NCI-H1105 (cell line): ENCODE results near the gene SPACDR.
A peak's percentile ranks its signal among the peaks of the same experiment; 100 is the strongest.
"Not testable (repeated sequence)": the region's sequence is repeated elsewhere in the genome, so short reads cannot be mapped to it uniquely, and the experiment has no call there.

Experiments
- DNase-seq: peaks from one replicate; lab custom pipeline; 2025; lab: John Stamatoyannopoulos, UW

Gene SPACDR, protein sequence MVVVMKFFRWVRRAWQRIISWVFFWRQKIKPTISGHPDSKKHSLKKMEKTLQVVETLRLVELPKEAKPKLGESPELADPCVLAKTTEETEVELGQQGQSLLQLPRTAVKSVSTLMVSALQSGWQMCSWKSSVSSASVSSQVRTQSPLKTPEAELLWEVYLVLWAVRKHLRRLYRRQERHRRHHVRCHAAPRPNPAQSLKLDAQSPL

DNA sequence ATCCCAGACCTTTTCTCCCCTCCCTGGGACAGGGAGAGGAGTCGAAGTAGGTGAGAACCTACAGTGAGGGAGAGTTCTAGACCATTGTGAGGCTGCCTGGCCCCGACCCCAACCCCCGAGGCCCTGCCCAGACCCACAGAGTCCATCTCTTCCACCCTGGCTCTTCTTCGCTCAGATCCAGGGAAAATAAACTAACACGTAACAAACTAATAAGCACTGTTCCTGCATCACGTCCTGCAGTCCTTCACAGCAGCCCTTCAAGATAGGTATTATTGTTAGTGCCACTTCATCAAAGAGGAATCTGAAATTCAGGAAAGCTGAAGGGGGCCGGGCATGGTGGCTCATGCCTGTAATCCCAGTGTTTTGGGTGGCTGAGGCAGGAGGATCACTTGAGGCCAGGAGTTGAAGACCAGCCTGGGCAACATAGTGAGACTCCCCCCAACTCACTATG lies at the start of gene SPACDR:
SPACDR (minus strand) TSS at position 51 of the 451 bp plus-strand sequence. CDS start 235 bp downstream, outside the sequence.
- no peak for DNase-seq

DNA sequence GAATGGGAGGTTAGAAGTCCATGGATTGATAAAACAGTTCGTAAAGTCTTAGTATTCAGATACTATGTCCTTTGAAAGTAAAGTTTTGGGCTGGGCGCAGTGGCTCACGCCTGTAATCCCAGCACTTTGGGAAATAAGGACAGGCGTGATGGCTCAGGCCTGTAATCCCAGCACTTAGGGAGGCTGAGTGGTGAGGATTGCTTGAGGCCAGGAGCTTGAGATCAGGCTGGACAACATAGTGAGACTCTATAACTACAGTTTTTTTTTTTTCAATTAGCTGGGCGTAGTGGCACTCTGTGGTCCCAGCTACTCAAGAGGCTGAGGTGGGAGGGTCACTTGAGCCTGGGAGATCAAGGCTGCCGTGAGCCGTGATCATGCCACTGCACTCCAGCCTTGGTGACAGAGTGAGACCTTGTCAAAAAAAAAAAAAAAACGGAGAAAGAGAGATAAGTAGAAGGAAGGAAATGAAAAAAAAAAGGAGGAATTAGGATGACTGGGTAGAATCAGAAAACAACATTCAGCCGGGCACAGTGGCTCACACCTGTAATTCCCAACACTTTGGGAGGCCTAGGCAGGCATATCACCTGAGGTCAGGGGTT lies 49.3 kb upstream of the SPACDR start:
- no peak for DNase-seq

DNA sequence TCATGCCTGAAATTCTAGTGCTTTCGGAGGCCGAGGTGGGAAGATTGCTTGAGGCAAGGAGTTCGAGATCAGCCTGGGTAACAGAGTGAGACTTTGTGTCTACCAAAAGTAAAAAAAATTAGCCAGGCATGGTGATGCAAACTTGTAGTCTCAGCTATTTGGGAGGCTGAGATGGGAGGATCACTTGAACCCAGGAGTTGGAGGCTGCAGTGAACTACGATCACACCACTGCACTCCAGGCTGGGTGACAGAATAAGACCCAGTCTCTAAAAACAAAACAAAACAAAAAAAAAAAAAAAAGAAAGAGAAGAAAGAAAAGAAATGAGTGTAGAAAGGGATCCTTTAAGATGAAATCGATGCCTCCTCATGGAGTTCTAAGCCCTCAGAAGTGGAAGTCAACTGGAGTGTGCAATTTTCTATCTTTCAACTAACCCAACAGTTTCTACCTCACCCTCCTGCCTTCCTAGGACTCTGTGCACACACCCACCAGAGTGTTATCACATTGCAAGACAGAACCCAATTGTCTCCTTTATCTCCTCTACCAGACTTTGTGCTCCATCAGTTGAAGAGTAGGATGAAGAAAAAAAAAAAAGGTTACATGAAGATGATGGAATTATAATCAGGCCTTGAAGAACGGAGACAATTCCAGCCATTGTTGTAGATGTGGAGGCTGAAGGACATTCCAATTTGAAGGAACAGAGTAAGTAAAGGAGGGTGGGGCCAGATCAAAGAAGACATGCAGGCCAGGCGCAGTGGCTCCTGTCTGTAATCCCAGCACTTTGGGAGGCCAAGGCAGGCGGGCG lies 46.6 kb upstream of the SPACDR start:
- DNase-seq: no peak

DNA sequence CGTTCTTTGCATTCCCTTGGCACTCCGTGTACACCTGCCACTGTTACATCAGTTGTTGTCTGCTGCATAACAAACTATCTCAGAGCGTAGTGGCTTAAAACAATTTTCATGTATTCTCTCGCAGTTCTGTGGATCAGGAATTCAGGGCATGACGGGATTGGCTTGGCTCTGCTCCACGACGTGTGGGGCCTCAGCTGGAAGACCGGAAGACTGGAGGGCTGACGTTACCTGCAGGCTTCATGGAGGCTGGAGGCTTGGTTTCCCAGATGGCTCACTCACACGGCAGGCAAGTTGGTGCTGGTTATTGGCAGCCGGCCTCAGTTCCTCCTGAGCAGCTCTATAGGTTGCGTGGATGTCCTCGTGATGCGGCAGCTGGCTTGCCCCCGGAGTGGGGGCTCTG lies 45.2 kb upstream of the SPACDR start:
- DNase-seq: peak; percentile 45

DNA sequence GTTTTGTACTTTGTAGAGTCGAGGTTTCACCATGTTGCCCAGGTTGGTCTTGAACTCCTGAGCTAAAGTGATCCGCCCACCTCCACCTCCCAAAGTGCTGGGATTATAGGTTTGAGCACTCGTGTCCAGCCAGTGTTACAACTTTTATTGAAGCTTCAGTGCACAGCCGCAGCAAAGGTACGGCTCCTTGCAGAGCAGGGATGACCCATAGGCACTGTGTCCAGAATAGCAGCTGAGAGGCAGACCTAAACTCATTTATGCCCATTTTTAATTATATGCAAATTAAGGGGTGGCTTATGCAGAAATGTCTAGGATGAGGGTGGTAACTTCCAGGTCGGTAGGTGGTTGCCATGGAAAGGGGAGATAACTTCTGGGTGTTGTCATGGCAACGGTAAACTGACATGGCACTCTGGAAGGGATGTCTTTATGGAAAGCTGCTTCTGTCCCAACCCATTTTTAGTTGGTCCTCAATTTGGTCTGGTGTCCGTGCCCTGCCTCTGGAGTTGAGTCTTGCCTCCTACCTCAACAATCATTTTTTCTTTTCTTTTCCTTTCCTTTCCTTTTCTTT lies 42.4 kb upstream of the SPACDR start:
- no peak for DNase-seq

DNA sequence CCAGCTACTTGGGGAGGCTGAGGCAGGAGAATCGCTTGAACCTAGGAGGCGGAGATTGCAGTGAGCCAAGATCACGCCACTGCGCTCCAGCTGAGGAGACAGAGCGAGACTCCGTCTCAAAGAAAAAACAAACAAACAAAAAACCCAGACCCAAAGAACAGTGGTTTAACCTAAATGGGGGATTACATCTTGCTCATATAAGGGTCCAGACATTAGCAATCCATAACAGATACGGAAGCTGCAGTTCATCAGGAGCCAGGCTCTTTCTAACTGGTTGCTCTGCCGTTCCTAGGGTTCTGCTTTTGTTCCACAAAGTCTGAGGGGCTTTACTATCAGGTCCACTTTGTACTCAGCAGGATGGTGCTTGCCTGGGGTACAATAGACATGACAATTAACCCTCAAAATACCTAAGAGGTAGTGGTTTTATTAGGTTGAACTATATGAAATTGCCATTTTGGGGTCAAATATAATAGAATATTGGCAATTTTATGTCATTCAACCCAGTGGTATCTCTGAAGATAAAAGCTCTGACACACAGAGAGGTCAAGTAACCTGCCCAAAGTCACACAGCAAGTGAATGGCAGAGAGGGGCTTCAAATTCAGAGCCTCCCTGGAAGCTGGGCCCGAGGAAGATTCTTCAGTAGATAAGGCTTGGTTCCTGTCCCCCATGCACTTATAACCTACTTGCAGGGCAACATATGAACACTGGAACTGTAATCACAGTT lies 41.0 kb upstream of the SPACDR start:
- no peak for DNase-seq

DNA sequence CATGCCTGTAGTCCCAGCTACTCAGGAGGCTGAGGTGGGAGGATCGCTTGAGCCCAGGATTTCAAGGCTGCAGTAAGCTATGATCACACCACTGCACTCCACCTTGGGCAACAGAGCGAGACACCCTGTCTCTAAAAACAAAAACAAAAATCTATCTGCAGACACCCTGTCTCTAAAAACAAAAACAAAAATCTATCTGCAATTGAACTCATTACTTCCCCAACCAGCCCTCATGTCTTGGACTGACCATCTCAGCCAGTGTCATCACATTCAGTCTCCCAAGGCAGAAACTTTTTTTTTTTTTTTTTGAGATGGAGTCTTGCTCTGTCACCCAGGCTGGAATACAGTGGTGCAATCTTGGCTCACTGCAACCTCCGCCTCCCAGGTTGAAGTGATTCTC lies 40.0 kb upstream of the SPACDR start:
- not testable (repeated sequence) for DNase-seq

DNA sequence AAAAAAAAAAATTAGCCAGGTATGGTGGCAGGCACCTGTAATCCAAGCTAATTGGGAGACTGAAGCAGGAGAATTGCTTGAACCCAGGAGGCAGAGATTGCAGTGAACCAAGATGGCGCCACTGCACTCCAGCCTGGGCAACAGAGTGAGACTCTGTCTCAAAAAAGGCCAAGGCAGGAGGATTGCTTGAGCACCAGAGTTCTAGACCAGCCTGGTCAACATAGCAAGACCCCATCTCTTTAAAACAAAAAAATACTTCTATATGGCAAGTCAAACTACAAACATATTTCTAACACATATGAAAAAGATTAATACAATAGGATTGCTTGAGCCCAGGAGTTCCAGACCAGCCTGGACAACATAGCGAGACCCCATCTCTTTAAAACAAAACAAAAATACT lies 36.7 kb upstream of the SPACDR start:
- not testable (repeated sequence) for DNase-seq

DNA sequence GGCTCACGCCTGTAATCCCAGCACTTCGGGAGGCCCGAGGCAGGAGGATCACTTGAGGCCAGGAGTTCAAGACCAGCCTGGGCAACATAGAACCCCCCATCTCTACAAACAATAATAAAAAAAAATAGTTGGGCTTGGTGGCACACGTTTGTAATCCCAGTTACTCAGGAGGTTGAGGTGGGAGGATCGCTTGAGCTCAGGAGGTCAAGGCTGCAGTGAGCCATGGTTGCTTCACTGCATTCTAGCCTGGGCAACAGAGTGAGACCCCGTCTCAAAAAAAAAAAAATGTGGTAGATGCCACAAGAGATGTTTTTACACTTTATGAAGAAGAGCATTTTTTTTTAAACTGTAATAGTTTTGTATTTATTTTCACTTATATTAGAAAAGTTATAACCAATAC lies 32.4 kb upstream of the SPACDR start:
- DNase-seq: no peak

DNA sequence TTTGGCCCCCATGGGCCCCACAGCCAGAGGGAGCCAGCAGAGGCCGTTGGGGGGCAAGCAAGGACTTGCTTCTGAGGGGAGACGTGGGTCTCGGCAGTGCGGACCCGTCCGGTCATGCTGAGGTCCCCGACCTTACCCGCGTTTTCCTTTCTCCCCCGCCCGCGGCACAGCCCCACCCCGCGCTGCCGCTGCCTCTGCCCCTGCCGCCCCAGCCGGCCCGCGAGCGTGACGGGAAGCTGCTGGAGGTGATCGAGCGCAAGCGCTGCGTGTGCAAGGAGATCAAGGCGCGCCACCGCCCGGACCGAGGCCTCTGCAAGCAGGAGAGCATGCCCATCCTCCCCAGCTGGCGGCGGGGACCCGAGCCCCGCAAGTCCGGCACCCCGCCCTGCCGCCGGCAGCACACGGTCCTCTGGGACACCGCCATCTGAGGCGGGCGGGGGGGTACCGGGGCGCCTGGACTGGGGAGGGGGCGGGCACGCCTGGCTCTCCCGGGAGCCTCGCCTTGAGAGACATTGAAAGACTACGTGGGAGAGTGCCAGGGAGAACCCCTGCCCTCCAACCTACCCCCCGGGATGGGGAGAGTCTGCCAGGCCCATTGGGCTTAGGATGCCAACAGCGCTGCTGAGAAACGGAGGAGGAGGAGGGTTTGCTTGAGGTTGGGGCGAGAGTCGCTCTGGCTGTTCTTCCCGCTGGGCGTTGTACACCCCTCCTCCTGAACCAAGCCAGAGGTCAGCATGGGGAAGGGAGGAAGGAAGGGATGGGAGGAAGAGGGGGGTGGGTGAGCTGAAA lies 29.6 kb upstream of the SPACDR start:
- DNase-seq: peak; percentile 40

DNA sequence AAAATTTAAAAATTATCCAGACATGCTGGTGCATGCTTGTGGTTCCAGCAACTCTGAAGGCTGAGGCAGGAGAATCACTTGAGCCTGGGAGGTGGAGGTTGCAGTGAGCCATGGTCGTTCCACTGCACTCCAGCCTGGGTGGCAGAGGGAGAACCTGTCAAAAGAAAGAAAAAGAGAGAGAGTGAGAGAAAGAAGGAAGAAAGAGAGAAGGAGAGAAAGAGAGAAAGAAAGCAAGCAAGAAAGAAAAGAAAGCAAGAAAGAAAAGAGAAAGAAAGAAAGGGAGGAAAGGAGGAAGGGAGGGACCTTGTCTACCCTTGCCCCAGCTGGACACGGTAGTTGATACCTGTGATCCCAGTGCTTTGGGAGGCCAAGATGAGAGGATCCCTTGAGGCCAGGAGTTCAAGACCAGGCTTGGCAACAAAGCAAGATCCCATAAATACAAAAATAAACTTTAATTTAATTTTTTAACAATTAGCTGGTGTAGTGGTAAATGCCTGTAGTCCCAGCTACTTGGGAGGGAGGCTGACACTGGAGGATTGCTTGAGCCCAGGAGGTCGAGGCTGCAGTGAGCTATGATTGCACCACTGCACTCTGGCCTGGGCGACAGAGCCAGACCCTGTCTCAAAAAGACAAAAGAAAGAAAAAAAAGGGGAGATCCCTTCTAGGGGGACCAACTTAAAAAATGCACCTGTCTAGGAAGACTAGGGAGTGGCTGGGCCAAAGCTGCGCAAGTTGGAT lies 28.8 kb upstream of the SPACDR start:
- DNase-seq: no peak

DNA sequence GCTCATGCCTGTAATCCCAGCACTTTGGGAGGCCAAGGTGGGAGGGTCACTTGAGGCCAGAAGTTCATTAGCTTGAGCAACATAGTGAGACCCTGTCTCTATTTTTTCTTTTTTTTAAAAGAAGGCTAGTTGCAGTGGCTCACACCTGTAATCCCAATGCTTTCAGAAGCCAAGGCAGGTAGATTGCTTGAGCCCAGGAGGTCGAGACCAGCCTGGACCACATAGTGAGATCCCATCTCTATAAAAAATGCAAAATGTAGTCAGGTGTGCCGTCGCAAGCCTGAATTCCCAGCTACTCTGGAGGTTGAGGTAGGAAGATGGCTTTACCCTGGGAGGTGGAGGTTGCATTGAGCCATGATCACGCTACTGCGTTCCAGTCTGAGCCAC lies 27.1 kb upstream of the SPACDR start:
- no peak for DNase-seq

DNA sequence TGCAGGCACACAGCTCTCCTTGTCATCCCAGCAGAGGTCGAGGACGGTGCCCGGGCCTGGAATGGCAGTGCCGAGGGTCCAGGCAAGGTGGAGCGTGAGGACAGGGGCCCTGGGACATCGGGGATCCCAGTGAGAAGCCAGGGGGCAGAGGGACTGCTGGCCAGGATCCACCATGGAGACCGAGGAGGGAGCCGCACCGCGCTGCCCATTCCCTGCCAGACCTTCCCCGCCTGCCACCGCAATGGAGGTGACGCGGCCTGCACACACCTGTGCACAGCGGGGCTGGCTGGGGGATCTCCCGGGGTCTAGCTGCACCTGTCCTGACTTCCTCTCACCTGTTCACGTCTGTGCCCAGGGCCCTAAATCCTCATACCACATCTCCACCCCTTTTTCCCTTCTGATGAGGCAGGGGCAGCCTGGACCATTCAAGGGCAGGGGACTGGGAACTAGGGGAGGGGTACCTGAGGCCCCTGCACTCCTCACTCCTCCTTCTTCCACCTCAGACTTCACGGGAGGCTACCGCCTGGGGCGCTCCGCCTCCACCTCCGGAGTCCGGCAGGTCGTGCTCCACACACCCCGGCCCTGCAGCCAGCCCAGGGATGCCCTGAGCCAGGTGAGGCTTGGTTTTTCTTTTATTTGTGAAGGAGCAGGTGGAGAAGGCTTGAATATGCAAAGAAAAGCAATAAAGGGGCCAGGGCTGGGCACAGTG lies 26.6 kb upstream of the SPACDR start:
- no peak for DNase-seq

DNA sequence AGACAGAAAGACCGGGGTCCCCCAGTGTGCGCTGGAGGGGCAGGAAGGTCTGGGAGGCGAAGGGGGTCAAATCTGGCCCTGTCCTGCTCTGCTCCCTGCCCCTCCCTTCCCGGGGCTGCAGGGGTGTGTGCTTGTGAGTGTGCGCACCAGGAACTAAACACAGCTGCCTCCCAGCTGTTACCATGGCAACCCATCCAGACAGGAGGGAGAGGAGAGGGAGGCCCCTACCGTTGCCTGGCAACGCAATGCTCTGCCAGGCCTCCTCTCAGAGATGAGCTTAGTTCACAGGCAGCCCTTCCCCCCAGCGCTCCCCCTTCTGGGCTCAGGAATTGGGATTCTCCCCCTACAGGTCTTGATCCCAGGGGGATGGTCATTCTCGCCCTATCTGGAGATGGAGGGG lies 25.8 kb upstream of the SPACDR start:
- DNase-seq: peak; percentile 99

DNA sequence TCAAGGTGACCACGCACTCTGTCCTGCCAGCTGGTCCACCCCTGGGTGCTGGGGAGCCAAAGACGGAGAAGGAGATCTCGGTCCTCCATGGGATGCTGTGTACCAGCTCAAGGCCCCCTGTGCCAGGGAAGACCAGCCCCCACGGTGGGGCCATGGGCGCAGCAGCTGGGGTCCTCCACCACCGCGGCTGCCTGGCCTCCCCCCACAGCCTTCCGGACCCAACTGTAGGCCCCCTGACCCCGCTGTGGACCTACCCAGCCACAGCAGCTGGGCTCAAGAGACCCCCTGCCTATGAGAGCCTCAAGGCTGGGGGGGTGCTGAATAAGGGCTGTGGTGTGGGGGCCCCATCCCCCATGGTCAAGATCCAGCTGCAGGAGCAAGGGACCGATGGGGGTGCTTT lies 25.1 kb upstream of the SPACDR start:
- no peak for DNase-seq

DNA sequence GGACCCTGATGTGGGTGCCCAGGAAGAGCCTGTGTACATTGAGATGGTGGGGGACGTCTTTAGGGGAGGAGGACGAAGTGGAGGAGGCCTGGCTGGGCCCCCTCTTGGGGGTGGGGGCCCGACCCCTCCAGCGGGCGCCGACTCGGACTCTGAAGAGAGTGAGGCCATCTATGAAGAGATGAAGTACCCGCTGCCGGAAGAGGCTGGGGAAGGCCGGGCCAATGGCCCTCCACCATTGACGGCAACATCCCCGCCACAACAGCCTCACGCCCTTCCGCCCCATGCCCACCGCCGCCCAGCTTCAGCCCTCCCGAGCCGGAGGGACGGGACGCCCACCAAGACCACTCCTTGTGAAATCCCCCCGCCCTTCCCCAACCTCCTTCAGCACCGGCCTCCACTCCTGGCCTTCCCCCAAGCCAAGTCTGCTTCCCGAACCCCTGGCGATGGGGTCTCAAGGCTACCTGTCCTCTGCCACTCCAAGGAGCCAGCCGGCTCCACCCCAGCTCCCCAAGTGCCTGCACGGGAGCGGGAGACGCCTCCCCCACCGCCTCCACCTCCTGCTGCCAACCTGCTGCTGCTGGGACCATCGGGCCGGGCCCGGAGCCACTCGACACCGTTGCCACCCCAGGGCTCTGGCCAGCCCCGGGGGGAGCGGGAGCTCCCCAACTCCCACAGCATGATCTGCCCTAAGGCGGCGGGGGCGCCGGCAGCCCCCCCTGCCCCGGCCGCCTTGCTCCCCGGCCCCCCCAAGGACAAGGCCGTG lies 24.5 kb upstream of the SPACDR start:
- DNase-seq: no peak

DNA sequence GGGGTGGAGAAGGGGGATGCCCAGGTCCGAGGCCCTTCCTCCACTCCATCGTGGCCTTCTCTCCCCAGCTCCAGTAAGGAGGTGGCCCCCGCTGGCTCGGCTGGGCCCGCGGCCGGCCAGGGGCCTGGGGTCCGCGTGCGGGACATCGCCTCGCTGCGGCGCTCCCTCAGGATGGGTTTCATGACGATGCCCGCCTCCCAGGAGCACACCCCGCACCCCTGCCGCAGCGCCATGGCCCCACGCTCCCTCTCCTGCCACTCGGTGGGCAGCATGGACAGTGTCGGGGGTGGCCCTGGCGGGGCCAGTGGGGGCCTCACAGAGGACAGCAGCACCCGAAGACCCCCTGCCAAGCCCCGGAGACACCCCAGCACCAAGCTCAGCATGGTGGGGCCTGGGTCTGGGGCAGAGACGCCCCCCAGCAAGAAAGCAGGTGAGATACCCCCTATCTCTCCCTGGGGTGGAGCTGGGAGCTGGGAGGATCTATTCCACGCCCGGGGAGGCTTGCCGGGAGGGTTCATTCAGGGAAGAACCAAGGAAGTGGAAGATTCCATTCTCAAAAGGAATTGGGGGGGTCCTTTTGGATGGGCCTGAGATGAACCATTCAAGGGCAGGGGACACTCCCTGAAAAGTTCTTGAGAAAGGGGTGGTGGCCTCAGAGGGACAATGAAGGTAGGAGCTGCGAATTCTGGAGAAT lies 22.8 kb upstream of the SPACDR start:
- DNase-seq: no peak

DNA sequence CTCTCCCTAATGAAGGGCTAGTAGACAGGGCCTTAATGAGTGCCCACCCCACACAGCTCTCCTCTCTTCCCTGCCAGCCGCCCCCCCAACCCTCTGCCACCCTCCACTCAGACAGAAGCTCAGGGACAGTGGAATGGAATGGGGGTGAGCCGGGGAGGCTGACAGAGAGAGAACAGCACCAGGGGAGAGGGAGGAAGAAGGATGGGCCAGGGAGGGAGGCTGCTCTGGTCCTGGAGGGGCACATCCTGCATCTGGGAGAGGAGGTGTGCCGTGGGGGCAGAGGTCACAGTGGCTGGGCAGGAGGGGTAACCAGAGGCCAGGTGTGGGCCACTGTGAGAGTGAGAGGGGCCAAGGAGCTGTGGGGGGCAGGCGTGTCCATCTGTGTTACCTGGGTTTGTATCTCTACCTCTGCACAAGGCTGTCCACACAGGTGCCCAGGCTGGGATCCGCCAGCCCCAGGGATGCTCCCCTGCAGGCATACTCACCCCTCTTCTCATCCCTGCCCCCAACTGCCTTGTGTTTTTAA lies 22.1 kb upstream of the SPACDR start:
- DNase-seq: no peak
